SH-SY5Y (cell line): Measurements from ENCODE around the gene MIEF2.

Source experiments
- GATA2 ChIP-seq: IDR thresholded peaks from 2 replicates; pipeline ENCODE4 v1.6.1; 2011; ENCODE audit warnings: mild to moderate bottlenecking, low read depth, low read length
- GATA3 ChIP-seq: IDR thresholded peaks from 2 replicates; pipeline ENCODE4 v1.6.1; 2011; ENCODE audit warnings: low read depth, mild to moderate bottlenecking, low read length, moderate library complexity

DNA sequence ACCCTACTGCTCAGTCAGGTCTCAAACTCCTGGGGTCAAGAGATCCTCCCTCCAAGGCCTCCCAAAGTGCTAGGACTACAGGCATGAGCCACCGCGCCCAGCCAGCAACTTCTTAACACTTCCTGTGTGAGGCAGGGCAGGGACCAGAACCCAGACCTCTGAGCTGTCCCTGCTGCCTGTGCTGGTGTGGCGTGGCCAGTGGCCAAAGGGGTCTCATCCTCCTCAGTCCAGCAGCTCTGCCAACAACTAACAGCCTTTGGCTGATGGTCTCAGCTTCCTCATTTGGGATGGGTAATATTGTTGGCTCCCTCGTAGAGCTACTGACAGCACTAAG is 36.4 kb upstream of the MIEF2 start:
- TF ChIP-seq GATA3 (no peak), GATA2 (no peak)
